K562 (cell line): ENCODE results near the gene NUP133. TPM values are rescaled to one million over a fixed set of nuclear protein-coding genes. Genes with fewer than 3 reads are reported as not detected.

Source experiments
- ATAC-seq: fragments of 200-7000 bp; cut with Tn5 transposase; 3 replicates; pipeline ENCODE4 v1.9.1; 2020; ENCODE audit warnings: moderate library complexity
- BruUV-seq: library from RNA; stranded (reverse); fragments of 400-500 nt; replicated peaks from 2 replicates; lab custom pipeline; 2021; lab: Mats Ljungman, UMichigan
- CTCF ChIA-PET: fragments of 300-600 bp; formaldehyde crosslinking; extraction: SDS; loops from one replicate; lab custom pipeline; 2021; ENCODE audit warnings: low intra/inter-chr PET ratio; lab: Yijun Ruan, JAX
- POLR2A ChIA-PET: fragments of 300-600, 350-650 bp; sonication (Branson Sonifier 250); formaldehyde crosslinking; extraction: SDS; loops from one replicate; lab custom pipeline; 2021; ENCODE audit warnings: antibody characterized with exemption, inconsistent platforms; lab: Yijun Ruan, JAX
- DNase-seq, 4 experiments: peaks; one replicate each; pipeline versions ENCODE4 v3.0.0 to v3.0.0-alpha.2; 2011 to 2018; ENCODE audit warnings: low spot score in 3 of 4, mixed read lengths in 3 of 4; ENCODE audit errors: extremely low read depth in 1 of 4
- FAIRE-seq: peaks from 2 replicates; lab custom pipeline; 2011; peaks lifted over from hg19 to GRCh38; lab: Jason Lieb, UNC
- H2AFZ ChIP-seq: 2 replicates; pipeline ENCODE4 v1.6.0; 2011; ENCODE audit warnings: low read depth, low read length, control low read depth, inconsistent platforms
- H3K27ac ChIP-seq: fragments of 200-600 bp; 3 replicates; pipeline ENCODE4 v1.8.0; 2011; ENCODE audit warnings: low read depth, mild to moderate bottlenecking, control low read depth, inconsistent platforms, low read length, moderate library complexity, mixed read lengths; ENCODE audit errors: extremely low read depth
- H3K27me3 ChIP-seq, 2 experiments: fragments of 300-600 bp in 1 of 2; 2 replicates in 1 of 2; 3 replicates in 1 of 2; pipeline versions ENCODE4 v1.6.0 to v1.8.0; 2011; ENCODE audit warnings: inconsistent platforms in 2 of 2, low read length in 2 of 2, mild to moderate bottlenecking in 1 of 2, mixed read lengths in 1 of 2, moderate library complexity in 1 of 2; ENCODE audit not compliant: control insufficient read depth in 2 of 2, insufficient read depth in 2 of 2
- H3K36me3 ChIP-seq: fragments of 300-600 bp; 3 replicates; pipeline ENCODE4 v1.8.0; 2011; ENCODE audit warnings: mild to moderate bottlenecking, low read length, inconsistent platforms; ENCODE audit not compliant: control insufficient read depth, insufficient read depth
- H3K4me1 ChIP-seq, 2 experiments: fragments of 200-600 bp in 1 of 2; replicated peaks in 1 of 2; 2 replicates in 1 of 2; 3 replicates in 1 of 2; pipeline versions ENCODE4 v1.5.1 to v1.8.0; 2011; ENCODE audit warnings: inconsistent platforms in 2 of 2, low read length in 2 of 2, mild to moderate bottlenecking in 1 of 2, mixed read lengths in 1 of 2, moderate library complexity in 1 of 2; ENCODE audit not compliant: control insufficient read depth in 2 of 2, insufficient read depth in 2 of 2
- H3K4me2 ChIP-seq: 2 replicates; pipeline ENCODE4 v1.6.1; 2011; ENCODE audit warnings: low read length, control low read depth, inconsistent platforms, mixed read lengths; ENCODE audit not compliant: insufficient read depth
- H3K4me3 ChIP-seq: fragments of 200-600 bp; sonication (generic), shearing (Covaris generic); 2 replicates; pipeline ENCODE4 v1.5.1; 2016; ENCODE audit warnings: control low read depth, inconsistent platforms
- H3K79me2 ChIP-seq: fragments of 200-600 bp; 3 replicates; pipeline ENCODE4 v1.8.0; 2011; ENCODE audit warnings: low read length, inconsistent platforms; ENCODE audit not compliant: control insufficient read depth, insufficient read depth
- H3K9ac ChIP-seq, 2 experiments: 2 replicates each; pipeline versions ENCODE4 v1.6.0 to v1.6.1; 2011; ENCODE audit warnings: low read depth in 2 of 2, low read length in 2 of 2, control low read depth in 1 of 2, inconsistent platforms in 1 of 2, mild to moderate bottlenecking in 1 of 2, mixed read lengths in 1 of 2; ENCODE audit not compliant: insufficient read depth in 1 of 2
- H3K9me1 ChIP-seq: one replicate; pipeline ENCODE4 v1.6.0; 2011; ENCODE audit warnings: inconsistent platforms, mild to moderate bottlenecking, low read length, moderate library complexity; ENCODE audit not compliant: control insufficient read depth, insufficient read depth
- H3K9me3 ChIP-seq: replicated peaks from 2 replicates; pipeline ENCODE4 v1.5.1; 2011; ENCODE audit warnings: low read depth, low read length, inconsistent platforms; ENCODE audit not compliant: control insufficient read depth, insufficient read depth
- H4K20me1 ChIP-seq: replicated peaks from 2 replicates; pipeline ENCODE4 v1.6.1; 2011; ENCODE audit warnings: low read length, inconsistent platforms, mixed read lengths; ENCODE audit not compliant: control insufficient read depth, insufficient read depth
- ARID1B ChIP-seq: fragments of 450-650 bp; IDR thresholded peaks from 2 replicates; pipeline ENCODE4 v1.6.1; 2016; ENCODE audit warnings: antibody characterized with exemption, mild to moderate bottlenecking, inconsistent platforms
- ERF ChIP-seq: fragments of 450-650 bp; formaldehyde crosslinking; IDR thresholded peaks from 2 replicates; pipeline ENCODE4 v1.4.0; 2020; ENCODE audit warnings: mild to moderate bottlenecking, mixed read lengths
- HNRNPH1 ChIP-seq: fragments of 200-400 bp; formaldehyde crosslinking; optimal IDR thresholded peaks from 2 replicates; pipeline ENCODE3; 2017; ENCODE audit warnings: low read depth, mild to moderate bottlenecking, low read length, moderate library complexity
- HOXB6 ChIP-seq: fragments of 250-450 bp; sonication (Bioruptor Pico); IDR thresholded peaks from 2 replicates; pipeline ENCODE4 v1.5.1; 2022; ENCODE audit warnings: mild to moderate bottlenecking, borderline replicate concordance
- MCM7 ChIP-seq, 2 experiments: fragments of 450-650 bp; IDR thresholded peaks; 2 replicates each; pipeline ENCODE4 v1.6.1; 2016 to 2018
- MYNN ChIP-seq, 2 experiments: sonication (generic); formaldehyde crosslinking in 1 of 2; IDR thresholded peaks; 2 replicates each; pipeline versions ENCODE4 v1.5.0 to v1.6.1; 2016 to 2020; ENCODE audit warnings: antibody characterized with exemption in 1 of 2, missing genetic modification reagents in 1 of 2
- SMARCA5 ChIP-seq: fragments of 450-650 bp; IDR thresholded peaks from 2 replicates; pipeline ENCODE4 v1.6.1; 2016
- TRIM28 ChIP-seq: fragments of 450-650 bp; IDR thresholded peaks from 2 replicates; pipeline ENCODE4 v1.6.1; 2017
- ZKSCAN1 ChIP-seq: fragments of 150-350 bp; IDR thresholded peaks from 2 replicates; pipeline ENCODE4 v1.6.1; 2016; ENCODE audit warnings: low read depth, low read length
- ZNF282 ChIP-seq: sonication (generic); formaldehyde crosslinking; IDR thresholded peaks from 2 replicates; pipeline ENCODE4 v1.8.1; 2023; ENCODE audit warnings: missing genetic modification reagents
- ZNF408 ChIP-seq: fragments of 250-450 bp; sonication (Bioruptor Pico); IDR thresholded peaks from 2 replicates; pipeline ENCODE4 v1.4.0; 2020; ENCODE audit warnings: low read depth, mild to moderate bottlenecking, moderate library complexity
- ZNF551 ChIP-seq: fragments of 250-450 bp; sonication (Bioruptor Pico); IDR thresholded peaks from 2 replicates; pipeline ENCODE4 v1.5.0; 2021; ENCODE audit warnings: mild to moderate bottlenecking, moderate library complexity
- WGBS: fragments of 100-300 bp; shearing (Covaris generic); methylation state at CpG from one replicate; pipeline ENCODE4 v1.1.6; 2016; ENCODE audit warnings: low coverage, mixed read lengths; ENCODE audit not compliant: insufficient coverage; ENCODE audit errors: missing lambda C conversion rate; 5-methylcytosine and 5-hydroxymethylcytosine counted together
- in situ Hi-C: fragments of 300-500 bp; cut with MboI; formaldehyde crosslinking; loops from 4 replicates; pipeline ENCODE4 v1.15.0; 2018; ENCODE audit warnings: inconsistent platforms, mixed read lengths
- intact Hi-C: fragments of 100-400 bp; cut with micrococcal nuclease; formaldehyde crosslinking; loops from 2 replicates; pipeline ENCODE4 v1.14.2; 2022
- polyA plus RNA-seq, 8 experiments: library from polyadenylated mRNA; depleted of rRNA in 4 of 8; stranded (reverse) in 5 of 8; unstranded in 3 of 8; fragments of >200 nt; fragmentation: Nextera tagmentation in 2 of 8; fragmentation: Illumina TruSeq in 1 of 8; extraction: Ambion mirVana in 2 of 8; extraction: Trizol in 1 of 8; gene quantifications; 2 replicates each; pipeline versions ENCODE4 v1.2.1 to v1.2.3, GENCODE V29; 2011 to 2014; ENCODE audit warnings: inconsistent platforms in 1 of 8, missing spikeins in 1 of 8
- total RNA-seq, 7 experiments: library from RNA; depleted of rRNA in 6 of 7; stranded (reverse); fragments of >200 nt in 6 of 7; fragmentation: Illumina TruSeq in 2 of 7; extraction: Trizol in 2 of 7; gene quantifications; 2 replicates each; pipeline versions ENCODE4 v1.2.1 to v1.2.3, GENCODE V29; 2011 to 2021; ENCODE audit warnings: low replicate concordance in 1 of 7
- TF ChIP-seq, protein P1 (sequence below): sonication (generic); formaldehyde crosslinking; IDR thresholded peaks from 2 replicates; pipeline ENCODE4 v1.8.1; 2023; ENCODE audit warnings: mild to moderate bottlenecking, missing genetic modification reagents
- TF ChIP-seq, protein P2 (sequence below): fragments of 250-450 bp; sonication (Bioruptor Pico); IDR thresholded peaks from 2 replicates; pipeline ENCODE4 v1.4.0; 2020; ENCODE audit warnings: borderline replicate concordance
- TF ChIP-seq, protein P3 (sequence below): fragments of 250-450 bp; sonication (Bioruptor Pico); IDR thresholded peaks from 2 replicates; pipeline ENCODE4 v1.5.0; 2021; ENCODE audit warnings: mild to moderate bottlenecking, moderate library complexity

The NUP133 gene
- total and polyA plus RNA-seq, 9 of the 15 experiments (the other 6 are each of a cell fraction or from before 2014, with no cell fraction given), result 21.7 to 85.1 (median 61.3) TPM

DNA sequence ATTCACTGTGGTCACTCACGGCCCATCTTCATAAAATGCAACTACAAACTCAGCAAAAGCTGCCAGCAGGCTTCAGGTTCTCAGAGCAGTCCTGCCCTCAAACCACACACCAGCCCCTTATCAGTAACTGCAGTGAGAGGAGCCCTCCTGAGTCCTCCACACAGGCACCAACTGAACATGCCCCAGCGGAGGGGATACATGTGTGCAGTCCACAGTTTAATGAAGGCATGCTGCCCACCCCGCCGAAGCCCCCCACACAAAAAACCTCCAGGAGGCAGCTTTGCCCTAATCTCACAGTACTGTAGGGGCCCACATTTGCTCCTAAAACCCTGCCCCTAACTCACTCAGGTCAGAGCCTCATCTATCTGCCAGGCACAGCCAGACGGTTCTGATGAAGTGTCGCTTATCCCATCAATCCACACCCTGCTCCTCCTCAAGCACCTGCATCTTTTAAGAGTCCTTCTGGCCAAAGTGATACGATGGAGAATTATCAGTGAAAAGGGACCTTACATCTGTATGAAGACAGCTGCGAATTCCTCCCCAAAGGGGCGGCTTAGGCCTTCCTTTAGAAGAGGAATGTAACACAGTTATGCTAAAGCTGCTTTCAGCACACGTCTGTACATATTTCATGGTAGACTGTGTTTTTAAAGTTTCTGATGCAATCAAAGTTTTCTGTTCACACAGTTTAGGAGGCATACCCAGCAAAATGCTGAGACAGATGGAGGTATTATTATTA is 46.9 kb upstream of the NUP133 start:
- H3K4me1 ChIP-seq, result peaks cover 38 to 54% of the 10 kb centered on the region in 2 experiments; a peak in 4 of 5 replicates
- intact Hi-C loops, result loop anchor here (2.0 to 10.0 kb wide), 3 partner anchors 46 to 600 kb away; partner anchors contain the start of genes NUP133 and RAB4A
- ATAC-seq (peak; percentile 45), FAIRE-seq (peak; percentile 99), DNase-seq (peak; percentile 93 to 98 (median 94))
- H3K27me3 ChIP-seq, result no peaks in the 10 kb centered on the region
- BruUV-seq, result no TSS peak
- peak overlapping the region; percentile 91 for H3K4me2 ChIP-seq
- peaks cover 83% of the 10 kb centered on the region for H3K79me2 ChIP-seq
- H4K20me1 ChIP-seq, result peaks cover 29% of the 10 kb centered on the region
- peak overlapping the region; percentile 67 for H3K27ac ChIP-seq
- no peak overlapping the region for H2AFZ ChIP-seq
- CTCF ChIA-PET, result no interaction called here
- in situ Hi-C loops, result no loop called here
- H3K9ac ChIP-seq, result peak overlapping the region; percentile 29 to 31; a peak in 3 of 4 replicates
- peaks cover 7% of the 10 kb centered on the region for H3K9me1 ChIP-seq
- H3K9me3 ChIP-seq, result no peaks in the 10 kb centered on the region
- POLR2A ChIA-PET, result interaction anchor here (0.5 to 1.8 kb wide), 9 partner anchors 10 to 1956 kb away, joined by 3 to 9 read pairs (median 4); partner anchors contain the start of genes NUP133, TAF5L and URB2
- WGBS, result under 1% methylated on average over 10 of the region's 10 CpGs
- peaks cover 12% of the 10 kb centered on the region; the same call in 2 of the 3 replicates for H3K36me3 ChIP-seq
- peak overlapping the region; percentile 25; the same call in 1 of the 2 replicates for H3K4me3 ChIP-seq
- TF ChIP-seq HNRNPH1, result no peak
- TF ChIP-seq, protein P1, sequence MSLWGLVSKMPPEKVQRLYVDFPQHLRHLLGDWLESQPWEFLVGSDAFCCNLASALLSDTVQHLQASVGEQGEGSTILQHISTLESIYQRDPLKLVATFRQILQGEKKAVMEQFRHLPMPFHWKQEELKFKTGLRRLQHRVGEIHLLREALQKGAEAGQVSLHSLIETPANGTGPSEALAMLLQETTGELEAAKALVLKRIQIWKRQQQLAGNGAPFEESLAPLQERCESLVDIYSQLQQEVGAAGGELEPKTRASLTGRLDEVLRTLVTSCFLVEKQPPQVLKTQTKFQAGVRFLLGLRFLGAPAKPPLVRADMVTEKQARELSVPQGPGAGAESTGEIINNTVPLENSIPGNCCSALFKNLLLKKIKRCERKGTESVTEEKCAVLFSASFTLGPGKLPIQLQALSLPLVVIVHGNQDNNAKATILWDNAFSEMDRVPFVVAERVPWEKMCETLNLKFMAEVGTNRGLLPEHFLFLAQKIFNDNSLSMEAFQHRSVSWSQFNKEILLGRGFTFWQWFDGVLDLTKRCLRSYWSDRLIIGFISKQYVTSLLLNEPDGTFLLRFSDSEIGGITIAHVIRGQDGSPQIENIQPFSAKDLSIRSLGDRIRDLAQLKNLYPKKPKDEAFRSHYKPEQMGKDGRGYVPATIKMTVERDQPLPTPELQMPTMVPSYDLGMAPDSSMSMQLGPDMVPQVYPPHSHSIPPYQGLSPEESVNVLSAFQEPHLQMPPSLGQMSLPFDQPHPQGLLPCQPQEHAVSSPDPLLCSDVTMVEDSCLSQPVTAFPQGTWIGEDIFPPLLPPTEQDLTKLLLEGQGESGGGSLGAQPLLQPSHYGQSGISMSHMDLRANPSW, result no peak
- TF ChIP-seq, protein P2, sequence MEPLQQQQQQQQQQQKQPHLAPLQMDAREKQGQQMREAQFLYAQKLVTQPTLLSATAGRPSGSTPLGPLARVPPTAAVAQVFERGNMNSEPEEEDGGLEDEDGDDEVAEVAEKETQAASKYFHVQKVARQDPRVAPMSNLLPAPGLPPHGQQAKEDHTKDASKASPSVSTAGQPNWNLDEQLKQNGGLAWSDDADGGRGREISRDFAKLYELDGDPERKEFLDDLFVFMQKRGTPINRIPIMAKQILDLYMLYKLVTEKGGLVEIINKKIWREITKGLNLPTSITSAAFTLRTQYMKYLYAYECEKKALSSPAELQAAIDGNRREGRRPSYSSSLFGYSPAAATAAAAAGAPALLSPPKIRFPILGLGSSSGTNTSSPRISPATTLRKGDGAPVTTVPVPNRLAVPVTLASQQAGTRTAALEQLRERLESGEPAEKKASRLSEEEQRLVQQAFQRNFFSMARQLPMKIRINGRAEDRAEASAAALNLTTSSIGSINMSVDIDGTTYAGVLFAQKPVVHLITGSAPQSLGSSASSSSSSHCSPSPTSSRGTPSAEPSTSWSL (CRISPR knock-in tag), result no peak
- no peak; the same call in 1 of the 2 replicates for TF ChIP-seq ERF (CRISPR knock-in tag)
- TF ChIP-seq ARID1B, result peak; percentile 100
- peak; percentile 72 for TF ChIP-seq TRIM28
- TF ChIP-seq ZNF408 (CRISPR knock-in tag), result no peak
- TF ChIP-seq ZKSCAN1, result peak; percentile 62
- TF ChIP-seq MCM7 (IDR thresholded peaks at IDR 0.05), result no peak
- no peak for TF ChIP-seq ZNF551 (CRISPR knock-in tag)
- peak; percentile 94 for TF ChIP-seq MYNN (IDR thresholded peaks at IDR 0.05)
- TF ChIP-seq MYNN (CRISPR knock-in tag; IDR thresholded peaks at IDR 0.05), result no peak
- no peak for TF ChIP-seq HOXB6
- TF ChIP-seq, protein P3, sequence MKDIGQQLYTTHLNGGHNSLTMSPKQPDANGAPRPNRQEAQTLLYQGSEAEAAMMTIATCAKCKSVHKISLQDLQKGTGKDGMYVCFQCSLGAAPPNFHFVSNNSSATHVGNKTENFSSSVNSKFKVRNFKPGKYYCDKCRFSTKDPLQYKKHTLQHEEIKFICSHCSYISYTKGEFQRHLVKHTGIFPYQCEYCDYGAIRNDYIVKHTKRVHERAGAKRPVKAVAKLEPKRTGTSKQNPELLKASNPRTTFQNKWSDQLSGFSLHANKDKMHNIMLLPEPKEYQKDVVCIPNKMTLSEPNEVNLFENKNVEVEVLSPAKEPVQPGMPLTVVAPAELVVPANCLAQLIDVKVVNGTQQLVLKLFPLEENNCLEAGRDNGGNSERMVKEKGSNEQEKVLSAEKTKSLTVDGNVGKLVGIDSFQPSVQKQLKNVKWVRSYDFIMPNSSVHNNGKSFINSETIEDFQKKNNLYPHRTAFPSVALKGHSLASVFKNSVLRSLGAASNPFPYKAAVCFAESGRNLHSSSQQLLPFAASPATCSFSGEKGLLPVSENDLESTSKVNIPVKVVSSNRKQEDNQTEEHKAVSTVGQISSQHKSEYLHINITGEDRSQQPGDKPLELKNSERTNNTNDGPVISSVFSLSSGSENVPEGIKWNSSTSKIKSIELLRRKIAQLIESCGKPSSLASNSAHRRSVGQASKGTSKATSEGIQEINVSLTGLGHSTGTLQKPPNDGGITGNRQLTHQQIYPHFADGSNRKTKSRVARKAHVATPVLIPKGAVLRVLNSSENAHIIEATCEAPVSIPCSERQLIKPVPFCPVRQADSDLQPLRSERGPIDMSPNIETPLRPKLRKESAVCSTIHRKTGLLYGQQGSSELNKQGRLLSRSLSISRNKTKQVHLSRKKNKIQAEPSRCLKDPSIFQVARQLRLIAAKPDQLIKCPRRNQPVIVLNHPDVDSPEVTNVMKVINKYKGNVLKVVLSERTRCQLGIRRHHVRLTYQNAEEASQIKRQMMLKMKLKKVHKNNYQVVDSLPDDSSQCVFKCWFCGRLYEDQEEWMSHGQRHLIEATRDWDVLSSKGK (CRISPR knock-in tag), result no peak
- no peak for TF ChIP-seq SMARCA5
- TF ChIP-seq ZNF282 (CRISPR knock-in tag), result no peak
